SK-N-SH treated with all-trans-retinoic acid at 6 μM for 48 hours (cell line): ENCODE measurements around the gene RFNG.

ENCODE experiments used
- ATAC-seq: fragments of 200-7000 bp; cut with Tn5 transposase; 3 replicates; pipeline ENCODE4 v1.9.1; 2020; ENCODE audit warnings: mild to moderate bottlenecking, moderate library complexity
- ARNTL ChIP-seq: fragments of 450-650 bp; formaldehyde crosslinking; IDR thresholded peaks from 2 replicates; pipeline ENCODE4 v1.5.0; 2020; ENCODE audit warnings: low read depth, mild to moderate bottlenecking, moderate library complexity, borderline replicate concordance
- BACH2 ChIP-seq: fragments of 250-450 bp; sonication (Bioruptor Pico); IDR thresholded peaks from 2 replicates; pipeline ENCODE4 v1.9.0; 2021; ENCODE audit warnings: mild to moderate bottlenecking, borderline replicate concordance
- CSDC2 ChIP-seq: fragments of 250-450 bp; sonication (Bioruptor Pico); IDR thresholded peaks from 2 replicates; pipeline ENCODE4 v1.5.0; 2020; ENCODE audit warnings: mild to moderate bottlenecking, moderate library complexity
- ESRRG ChIP-seq: fragments of 250-450 bp; sonication (Bioruptor Pico); IDR thresholded peaks from 2 replicates; pipeline ENCODE4 v1.6.1; 2021; ENCODE audit warnings: mild to moderate bottlenecking
- GLIS3 ChIP-seq: fragments of 250-450 bp; sonication (Bioruptor Pico); IDR thresholded peaks from 2 replicates; pipeline ENCODE4 v1.5.0; 2020; ENCODE audit warnings: mild to moderate bottlenecking, moderate library complexity
- OSR1 ChIP-seq: fragments of 250-450 bp; sonication (Bioruptor Pico); IDR thresholded peaks from 2 replicates; pipeline ENCODE4 v1.8.0; 2022; ENCODE audit warnings: moderate library complexity, mild to moderate bottlenecking, inconsistent platforms
- PPARA ChIP-seq: fragments of 250-450 bp; sonication (Bioruptor Pico); IDR thresholded peaks from 2 replicates; pipeline ENCODE4 v1.5.0; 2020; ENCODE audit warnings: mild to moderate bottlenecking, borderline replicate concordance
- SNAI2 ChIP-seq: fragments of 250-450 bp; sonication (Bioruptor Pico); IDR thresholded peaks from 2 replicates; pipeline ENCODE4 v1.5.0; 2020; ENCODE audit warnings: mild to moderate bottlenecking, moderate library complexity
- ZC3H10 ChIP-seq: fragments of 250-450 bp; sonication (Bioruptor Pico); IDR thresholded peaks from 2 replicates; pipeline ENCODE4 v1.5.1; 2021; ENCODE audit warnings: mild to moderate bottlenecking, moderate library complexity
- ZFP3 ChIP-seq: fragments of 250-450 bp; sonication (Bioruptor Pico); IDR thresholded peaks from 2 replicates; pipeline ENCODE4 v1.5.0; 2020; ENCODE audit warnings: mild to moderate bottlenecking, moderate library complexity
- ZNF565 ChIP-seq: fragments of 450-650 bp; formaldehyde crosslinking; conservative IDR thresholded peaks from 2 replicates; pipeline ENCODE4 v1.5.0; 2020; ENCODE audit warnings: low read depth, mild to moderate bottlenecking, moderate library complexity
- ZNF70 ChIP-seq: fragments of 450-650 bp; formaldehyde crosslinking; IDR thresholded peaks from 2 replicates; pipeline ENCODE4 v1.5.0; 2020; ENCODE audit warnings: mild to moderate bottlenecking, moderate library complexity
- ZNF8 ChIP-seq: fragments of 450-650 bp; formaldehyde crosslinking; IDR thresholded peaks from 2 replicates; pipeline ENCODE4 v1.5.0; 2020; ENCODE audit warnings: mild to moderate bottlenecking, moderate library complexity
- TF ChIP-seq, protein P1 (sequence below): fragments of 250-450 bp; sonication (Bioruptor Pico); IDR thresholded peaks from 2 replicates; pipeline ENCODE4 v1.8.0; 2021; ENCODE audit warnings: low read depth, mild to moderate bottlenecking, moderate library complexity, borderline replicate concordance
- TF ChIP-seq, protein P2 (sequence below): fragments of 250-450 bp; sonication (Bioruptor Pico); IDR thresholded peaks from 2 replicates; pipeline ENCODE4 v1.5.0; 2020; ENCODE audit warnings: mild to moderate bottlenecking, moderate library complexity
- TF ChIP-seq, protein P3 (sequence below): fragments of 250-450 bp; sonication (Bioruptor Pico); IDR thresholded peaks from 2 replicates; pipeline ENCODE4 v1.8.0; 2020; ENCODE audit warnings: mild to moderate bottlenecking, moderate library complexity, borderline replicate concordance
- TF ChIP-seq, protein P4 (sequence below): fragments of 250-450 bp; sonication (Bioruptor Pico); IDR thresholded peaks from 2 replicates; pipeline ENCODE4 v1.5.1; 2020; ENCODE audit warnings: low read depth, mild to moderate bottlenecking, moderate library complexity
- TF ChIP-seq, protein P5 (sequence below): fragments of 250-450 bp; sonication (Bioruptor Pico); IDR thresholded peaks from 2 replicates; pipeline ENCODE4 v1.5.1; 2021; ENCODE audit warnings: mild to moderate bottlenecking, moderate library complexity

RFNG gene

DNA sequence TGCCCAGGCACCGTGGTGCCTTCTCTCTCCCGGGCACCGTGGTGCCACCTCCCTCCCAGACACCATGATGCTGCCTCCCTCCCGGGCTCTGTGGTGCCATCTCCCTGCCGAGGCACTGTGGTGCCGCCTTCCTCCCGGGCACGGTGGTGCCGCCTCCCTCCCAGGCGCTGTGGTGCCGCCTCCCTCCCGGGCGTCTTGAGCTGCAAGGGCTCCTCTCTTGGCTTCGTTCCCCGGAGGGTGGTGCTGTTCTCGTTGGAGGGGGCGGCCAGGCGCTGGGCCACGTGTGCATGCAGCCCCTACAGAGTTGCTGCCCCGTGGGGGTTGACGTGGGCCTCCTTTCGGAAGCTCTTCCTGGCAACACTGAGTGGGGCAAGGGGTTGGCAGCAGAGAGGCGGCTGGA, 37.2 kb downstream of the RFNG start:
- TF ChIP-seq, protein P1, sequence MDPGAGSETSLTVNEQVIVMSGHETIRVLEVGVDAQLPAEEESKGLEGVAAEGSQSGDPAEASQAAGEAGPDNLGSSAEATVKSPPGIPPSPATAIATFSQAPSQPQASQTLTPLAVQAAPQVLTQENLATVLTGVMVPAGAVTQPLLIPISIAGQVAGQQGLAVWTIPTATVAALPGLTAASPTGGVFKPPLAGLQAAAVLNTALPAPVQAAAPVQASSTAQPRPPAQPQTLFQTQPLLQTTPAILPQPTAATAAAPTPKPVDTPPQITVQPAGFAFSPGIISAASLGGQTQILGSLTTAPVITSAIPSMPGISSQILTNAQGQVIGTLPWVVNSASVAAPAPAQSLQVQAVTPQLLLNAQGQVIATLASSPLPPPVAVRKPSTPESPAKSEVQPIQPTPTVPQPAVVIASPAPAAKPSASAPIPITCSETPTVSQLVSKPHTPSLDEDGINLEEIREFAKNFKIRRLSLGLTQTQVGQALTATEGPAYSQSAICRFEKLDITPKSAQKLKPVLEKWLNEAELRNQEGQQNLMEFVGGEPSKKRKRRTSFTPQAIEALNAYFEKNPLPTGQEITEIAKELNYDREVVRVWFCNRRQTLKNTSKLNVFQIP (CRISPR knock-in tag): no peak
- no peak for TF ChIP-seq BACH2 (CRISPR knock-in tag)
- TF ChIP-seq ZNF8: no peak
- TF ChIP-seq, protein P2, sequence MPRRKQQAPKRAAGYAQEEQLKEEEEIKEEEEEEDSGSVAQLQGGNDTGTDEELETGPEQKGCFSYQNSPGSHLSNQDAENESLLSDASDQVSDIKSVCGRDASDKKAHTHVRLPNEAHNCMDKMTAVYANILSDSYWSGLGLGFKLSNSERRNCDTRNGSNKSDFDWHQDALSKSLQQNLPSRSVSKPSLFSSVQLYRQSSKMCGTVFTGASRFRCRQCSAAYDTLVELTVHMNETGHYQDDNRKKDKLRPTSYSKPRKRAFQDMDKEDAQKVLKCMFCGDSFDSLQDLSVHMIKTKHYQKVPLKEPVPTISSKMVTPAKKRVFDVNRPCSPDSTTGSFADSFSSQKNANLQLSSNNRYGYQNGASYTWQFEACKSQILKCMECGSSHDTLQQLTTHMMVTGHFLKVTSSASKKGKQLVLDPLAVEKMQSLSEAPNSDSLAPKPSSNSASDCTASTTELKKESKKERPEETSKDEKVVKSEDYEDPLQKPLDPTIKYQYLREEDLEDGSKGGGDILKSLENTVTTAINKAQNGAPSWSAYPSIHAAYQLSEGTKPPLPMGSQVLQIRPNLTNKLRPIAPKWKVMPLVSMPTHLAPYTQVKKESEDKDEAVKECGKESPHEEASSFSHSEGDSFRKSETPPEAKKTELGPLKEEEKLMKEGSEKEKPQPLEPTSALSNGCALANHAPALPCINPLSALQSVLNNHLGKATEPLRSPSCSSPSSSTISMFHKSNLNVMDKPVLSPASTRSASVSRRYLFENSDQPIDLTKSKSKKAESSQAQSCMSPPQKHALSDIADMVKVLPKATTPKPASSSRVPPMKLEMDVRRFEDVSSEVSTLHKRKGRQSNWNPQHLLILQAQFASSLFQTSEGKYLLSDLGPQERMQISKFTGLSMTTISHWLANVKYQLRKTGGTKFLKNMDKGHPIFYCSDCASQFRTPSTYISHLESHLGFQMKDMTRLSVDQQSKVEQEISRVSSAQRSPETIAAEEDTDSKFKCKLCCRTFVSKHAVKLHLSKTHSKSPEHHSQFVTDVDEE (CRISPR knock-in tag): no peak
- no peak for TF ChIP-seq ARNTL (CRISPR knock-in tag)
- TF ChIP-seq ZC3H10 (CRISPR knock-in tag): no peak
- TF ChIP-seq ZFP3 (CRISPR knock-in tag): no peak
- TF ChIP-seq, protein P3, sequence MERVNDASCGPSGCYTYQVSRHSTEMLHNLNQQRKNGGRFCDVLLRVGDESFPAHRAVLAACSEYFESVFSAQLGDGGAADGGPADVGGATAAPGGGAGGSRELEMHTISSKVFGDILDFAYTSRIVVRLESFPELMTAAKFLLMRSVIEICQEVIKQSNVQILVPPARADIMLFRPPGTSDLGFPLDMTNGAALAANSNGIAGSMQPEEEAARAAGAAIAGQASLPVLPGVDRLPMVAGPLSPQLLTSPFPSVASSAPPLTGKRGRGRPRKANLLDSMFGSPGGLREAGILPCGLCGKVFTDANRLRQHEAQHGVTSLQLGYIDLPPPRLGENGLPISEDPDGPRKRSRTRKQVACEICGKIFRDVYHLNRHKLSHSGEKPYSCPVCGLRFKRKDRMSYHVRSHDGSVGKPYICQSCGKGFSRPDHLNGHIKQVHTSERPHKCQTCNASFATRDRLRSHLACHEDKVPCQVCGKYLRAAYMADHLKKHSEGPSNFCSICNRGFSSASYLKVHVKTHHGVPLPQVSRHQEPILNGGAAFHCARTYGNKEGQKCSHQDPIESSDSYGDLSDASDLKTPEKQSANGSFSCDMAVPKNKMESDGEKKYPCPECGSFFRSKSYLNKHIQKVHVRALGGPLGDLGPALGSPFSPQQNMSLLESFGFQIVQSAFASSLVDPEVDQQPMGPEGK (CRISPR knock-in tag): no peak
- TF ChIP-seq SNAI2 (CRISPR knock-in tag): no peak
- TF ChIP-seq, protein P4, sequence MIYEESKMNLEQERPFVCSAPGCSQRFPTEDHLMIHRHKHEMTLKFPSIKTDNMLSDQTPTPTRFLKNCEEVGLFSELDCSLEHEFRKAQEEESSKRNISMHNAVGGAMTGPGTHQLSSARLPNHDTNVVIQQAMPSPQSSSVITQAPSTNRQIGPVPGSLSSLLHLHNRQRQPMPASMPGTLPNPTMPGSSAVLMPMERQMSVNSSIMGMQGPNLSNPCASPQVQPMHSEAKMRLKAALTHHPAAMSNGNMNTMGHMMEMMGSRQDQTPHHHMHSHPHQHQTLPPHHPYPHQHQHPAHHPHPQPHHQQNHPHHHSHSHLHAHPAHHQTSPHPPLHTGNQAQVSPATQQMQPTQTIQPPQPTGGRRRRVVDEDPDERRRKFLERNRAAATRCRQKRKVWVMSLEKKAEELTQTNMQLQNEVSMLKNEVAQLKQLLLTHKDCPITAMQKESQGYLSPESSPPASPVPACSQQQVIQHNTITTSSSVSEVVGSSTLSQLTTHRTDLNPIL (CRISPR knock-in tag): no peak
- no peak for TF ChIP-seq ZNF70 (CRISPR knock-in tag)
- TF ChIP-seq ESRRG: no peak
- TF ChIP-seq OSR1 (CRISPR knock-in tag): no peak
- ATAC-seq: no peak

DNA sequence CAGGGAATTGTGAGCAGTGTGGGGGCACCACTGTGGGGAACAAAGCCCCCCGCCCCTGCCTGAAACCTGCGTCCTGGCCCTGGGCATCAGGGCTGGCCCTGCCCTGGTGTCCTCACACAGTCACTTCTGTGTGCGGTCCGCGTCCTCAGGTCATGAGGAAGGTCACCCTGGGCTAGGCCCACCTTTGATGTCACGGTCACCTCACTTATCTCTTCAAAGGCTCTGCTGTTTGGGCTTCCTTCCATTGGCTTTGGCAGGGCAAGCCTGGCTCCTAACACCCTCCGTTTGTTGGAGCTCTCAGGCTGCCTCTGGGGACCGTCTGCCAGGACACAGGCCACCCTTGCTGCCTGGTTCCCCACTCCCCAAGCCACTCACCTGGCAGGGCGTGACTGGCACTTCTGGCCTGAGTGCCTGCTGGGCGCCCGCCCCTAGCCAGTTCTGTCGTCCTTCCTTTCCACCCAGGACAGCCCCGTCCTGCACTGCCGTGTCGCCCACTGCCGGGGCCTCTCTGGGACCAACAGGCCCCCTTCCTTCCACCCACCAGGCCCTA, 37.8 kb downstream of the RFNG start:
- TF ChIP-seq ZNF8 (no peak), BACH2 (CRISPR knock-in tag) (no peak), CSDC2 (no peak), ZFP3 (CRISPR knock-in tag) (no peak), PPARA (CRISPR knock-in tag) (no peak), ZC3H10 (CRISPR knock-in tag) (no peak), ZNF70 (CRISPR knock-in tag) (no peak), ARNTL (CRISPR knock-in tag) (no peak), SNAI2 (CRISPR knock-in tag) (no peak), GLIS3 (no peak), ZNF565 (CRISPR knock-in tag) (no peak), ESRRG (no peak)
- TF ChIP-seq, protein P5, sequence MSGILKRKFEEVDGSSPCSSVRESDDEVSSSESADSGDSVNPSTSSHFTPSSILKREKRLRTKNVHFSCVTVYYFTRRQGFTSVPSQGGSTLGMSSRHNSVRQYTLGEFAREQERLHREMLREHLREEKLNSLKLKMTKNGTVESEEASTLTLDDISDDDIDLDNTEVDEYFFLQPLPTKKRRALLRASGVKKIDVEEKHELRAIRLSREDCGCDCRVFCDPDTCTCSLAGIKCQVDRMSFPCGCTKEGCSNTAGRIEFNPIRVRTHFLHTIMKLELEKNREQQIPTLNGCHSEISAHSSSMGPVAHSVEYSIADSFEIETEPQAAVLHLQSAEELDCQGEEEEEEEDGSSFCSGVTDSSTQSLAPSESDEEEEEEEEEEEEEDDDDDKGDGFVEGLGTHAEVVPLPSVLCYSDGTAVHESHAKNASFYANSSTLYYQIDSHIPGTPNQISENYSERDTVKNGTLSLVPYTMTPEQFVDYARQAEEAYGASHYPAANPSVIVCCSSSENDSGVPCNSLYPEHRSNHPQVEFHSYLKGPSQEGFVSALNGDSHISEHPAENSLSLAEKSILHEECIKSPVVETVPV (CRISPR knock-in tag): no peak
- TF ChIP-seq, protein P2 (CRISPR knock-in tag): no peak

More for the DNA sequence above, 37.8 kb downstream of the RFNG start:
- no peak for ATAC-seq
